HUDEP-2 (cell line): ENCODE data around the gene TAF5L.
"Not testable (repeated sequence)": the region's sequence is repeated elsewhere in the genome, so short reads cannot be mapped to it uniquely, and the experiment has no call there.

Experiments
- DNase-seq, 76 experiments: peaks; one replicate each; lab custom pipeline; 2025; ENCODE audit not compliant: unreplicated experiment in 76 of 76; lab: John Stamatoyannopoulos, UW

TAF5L gene

DNA sequence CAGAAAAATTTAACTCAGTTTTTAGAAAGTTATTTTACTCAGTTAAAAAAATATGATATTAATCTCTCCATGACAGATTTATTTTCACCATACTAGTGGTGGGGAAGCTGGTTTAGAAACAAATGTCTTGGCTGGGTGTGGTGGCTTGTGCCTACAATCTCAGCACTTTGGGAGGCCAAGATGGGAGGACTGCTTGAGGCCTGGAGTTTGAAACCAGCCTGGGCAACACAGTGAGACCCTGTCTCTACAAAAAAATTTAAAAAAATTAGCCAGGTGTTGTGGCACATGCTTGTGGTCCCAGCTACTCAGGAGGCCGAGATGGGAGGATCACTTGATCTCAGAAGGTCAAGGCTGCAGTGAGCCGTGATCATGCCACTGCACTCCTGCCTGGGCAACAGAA, 17.3 kb downstream of the TAF5L start:
- DNase-seq = no peak

DNA sequence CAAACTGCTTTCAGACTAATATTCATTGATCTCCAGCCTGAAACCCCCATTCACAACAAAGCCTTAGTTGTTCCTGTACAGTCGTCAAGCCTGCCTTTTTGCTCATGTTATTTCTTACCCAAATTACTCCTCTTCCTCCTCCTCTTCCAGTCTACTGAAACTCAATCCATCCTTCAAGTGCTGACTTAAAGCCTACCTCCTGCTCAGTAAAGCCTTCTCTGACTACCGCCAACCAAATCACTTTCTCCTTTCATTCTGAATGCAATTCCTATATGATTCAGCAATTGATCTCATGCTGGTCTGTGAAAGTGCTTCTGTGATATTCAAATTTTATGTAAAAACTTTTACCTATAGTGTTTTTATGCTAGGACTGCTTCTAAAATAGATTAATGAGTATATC, 18.6 kb downstream of the TAF5L start:
- no peak for DNase-seq

DNA sequence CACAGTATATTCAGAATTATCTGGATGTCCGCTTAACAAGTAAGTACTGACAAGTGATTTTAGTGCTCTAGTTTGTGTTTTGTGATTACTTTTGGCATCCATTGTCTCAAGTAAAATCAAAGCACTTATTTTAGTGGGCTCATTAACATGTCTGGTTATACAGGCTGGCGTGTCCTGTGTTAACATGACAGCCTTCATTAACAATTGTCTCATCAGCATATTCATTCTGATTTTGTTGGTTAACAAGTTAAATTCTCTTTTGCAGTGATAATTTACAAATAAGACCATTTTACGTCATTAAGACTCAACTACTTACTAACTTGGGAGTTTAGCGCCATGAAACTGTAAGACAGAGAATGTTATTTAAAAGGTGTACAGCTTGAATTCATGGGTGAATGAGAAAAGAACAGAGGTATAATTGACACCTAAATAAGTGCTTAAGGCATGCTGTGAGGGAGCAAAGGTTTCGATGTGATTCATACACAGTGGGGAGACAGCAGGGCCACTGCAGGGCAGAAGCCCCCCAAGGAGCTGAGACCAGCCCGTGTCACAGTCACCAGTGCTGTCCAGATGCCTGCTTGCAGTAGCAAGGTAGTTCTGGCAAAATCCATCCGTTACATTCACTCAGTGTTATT, 22.4 kb downstream of the TAF5L start:
- no peak for DNase-seq

DNA sequence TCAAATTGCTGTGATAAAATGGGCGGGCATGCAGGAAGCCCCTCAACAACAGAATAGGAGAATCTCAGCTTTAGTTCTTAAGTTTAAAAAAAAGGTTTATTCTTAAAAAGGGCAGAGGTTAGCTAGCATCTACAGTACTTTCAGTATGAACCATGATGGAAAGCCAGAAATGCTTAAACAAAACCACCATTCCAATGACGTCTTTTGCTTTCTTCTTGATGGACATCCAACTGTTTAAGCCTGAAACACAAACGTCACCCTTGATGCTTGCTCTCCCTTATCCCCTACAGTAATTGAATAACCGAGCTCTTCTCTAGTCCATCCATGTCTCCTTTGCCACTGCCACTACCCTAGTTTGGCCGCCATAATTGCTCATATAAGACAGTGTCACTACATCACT, 25.7 kb downstream of the TAF5L start:
- no peak for DNase-seq

DNA sequence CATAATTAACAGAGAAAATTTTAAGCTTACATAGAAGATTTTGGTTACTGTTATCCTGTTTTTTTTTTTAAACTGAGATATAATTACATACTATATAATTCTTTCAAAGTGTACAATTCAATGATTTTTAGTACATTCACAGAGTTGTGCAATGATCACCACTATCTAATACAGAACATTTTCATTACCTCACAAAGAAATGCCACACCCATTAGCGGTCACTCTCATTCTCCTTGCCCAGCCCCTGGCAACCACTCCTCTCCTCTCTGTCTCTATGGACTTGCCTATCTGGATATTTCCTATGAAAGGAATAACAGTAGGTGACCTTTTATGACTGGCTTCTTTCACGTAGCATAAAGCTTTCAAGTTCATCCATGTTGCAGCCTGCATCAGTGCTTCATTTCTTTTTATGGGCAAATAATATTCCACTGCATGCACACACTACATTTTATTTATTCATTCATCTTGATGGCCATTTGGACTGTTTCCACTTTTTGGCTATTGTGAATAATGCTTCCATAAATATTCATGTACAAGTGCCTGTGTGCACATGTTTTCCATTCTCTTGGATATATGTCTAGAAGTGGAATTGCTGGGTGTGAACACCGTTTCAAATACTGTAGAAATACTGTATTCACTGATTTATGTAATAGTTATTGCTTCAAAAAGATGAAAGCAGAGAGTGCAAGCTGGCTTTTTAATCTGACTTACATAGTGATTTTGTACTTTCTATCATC, 26.5 kb downstream of the TAF5L start:
- peak in 1 of 76 experiments; percentile 5 for DNase-seq

DNA sequence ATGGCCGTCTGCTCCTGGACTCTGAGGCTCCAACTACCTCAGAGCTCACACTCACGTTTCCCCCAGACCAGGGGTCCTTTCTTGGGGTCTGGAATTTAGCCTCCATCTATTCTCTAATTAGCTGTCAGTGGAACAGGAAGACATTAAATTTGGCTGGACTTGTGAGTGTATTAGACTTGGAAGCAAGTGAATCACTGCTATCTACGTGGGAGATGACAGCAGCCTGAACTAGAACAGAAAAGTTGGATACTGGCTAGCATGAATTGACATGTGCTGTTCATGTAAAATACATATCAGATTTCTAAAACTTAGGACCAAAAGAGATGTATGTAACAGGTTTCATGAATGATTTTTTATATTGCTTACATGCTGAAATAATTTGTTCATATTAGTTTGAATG, 28.0 kb downstream of the TAF5L start:
- DNase-seq = no peak

DNA sequence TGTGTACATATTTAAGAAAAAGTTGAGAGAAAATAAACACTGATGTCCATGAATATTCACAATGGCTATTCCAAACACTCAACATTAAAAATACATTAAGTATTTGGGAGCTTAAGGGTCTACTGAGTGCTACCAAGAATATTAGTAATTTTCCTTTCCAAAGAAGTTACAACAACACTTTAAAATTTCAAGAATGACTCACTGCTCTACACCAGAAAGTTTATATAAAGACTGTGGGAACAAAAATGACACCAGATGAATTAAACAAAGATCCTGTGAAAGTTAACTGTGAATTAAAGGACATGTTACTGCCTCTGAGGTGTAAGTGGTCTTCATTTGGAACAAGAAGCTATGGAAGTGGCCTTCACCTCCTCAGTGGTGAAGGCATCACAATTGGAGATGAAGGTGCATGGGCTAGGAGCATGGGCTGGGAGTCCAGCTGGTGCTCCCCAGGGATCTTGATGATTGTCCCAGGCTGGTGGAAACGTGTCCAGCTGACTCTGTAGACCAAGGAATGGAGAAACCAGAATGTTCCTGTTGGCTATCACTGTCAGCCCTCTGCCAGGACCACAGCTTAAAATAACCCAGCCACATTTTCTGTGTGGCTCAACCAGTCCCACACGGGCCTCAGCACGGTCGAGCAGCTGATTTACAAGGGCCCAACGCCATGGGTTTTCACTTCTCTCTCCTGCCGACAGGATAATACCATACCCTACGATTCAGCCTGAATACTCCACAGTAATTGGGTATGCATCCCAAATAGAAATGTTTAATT, 28.8 kb downstream of the TAF5L start:
- no peak for DNase-seq

DNA sequence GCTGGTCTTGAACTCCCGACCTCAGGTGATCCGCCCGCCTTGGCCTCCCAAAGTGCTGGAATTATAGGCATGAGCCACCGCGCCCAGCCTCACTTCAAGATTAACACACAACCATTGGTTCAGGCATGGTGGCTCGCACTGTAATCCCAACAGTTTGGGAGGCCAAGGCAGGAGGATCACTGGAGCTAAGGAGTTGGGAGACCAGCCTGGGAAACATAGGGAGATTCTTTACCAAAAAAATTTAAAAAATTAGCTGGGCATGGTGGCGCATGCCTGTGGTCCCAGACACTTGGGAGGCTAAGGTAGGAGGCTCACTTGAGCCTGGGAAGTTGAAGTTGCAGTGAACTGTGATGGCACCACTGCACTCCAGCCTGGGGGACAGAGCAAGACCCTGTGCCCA, 30.0 kb downstream of the TAF5L start:
- not testable (repeated sequence) for DNase-seq

DNA sequence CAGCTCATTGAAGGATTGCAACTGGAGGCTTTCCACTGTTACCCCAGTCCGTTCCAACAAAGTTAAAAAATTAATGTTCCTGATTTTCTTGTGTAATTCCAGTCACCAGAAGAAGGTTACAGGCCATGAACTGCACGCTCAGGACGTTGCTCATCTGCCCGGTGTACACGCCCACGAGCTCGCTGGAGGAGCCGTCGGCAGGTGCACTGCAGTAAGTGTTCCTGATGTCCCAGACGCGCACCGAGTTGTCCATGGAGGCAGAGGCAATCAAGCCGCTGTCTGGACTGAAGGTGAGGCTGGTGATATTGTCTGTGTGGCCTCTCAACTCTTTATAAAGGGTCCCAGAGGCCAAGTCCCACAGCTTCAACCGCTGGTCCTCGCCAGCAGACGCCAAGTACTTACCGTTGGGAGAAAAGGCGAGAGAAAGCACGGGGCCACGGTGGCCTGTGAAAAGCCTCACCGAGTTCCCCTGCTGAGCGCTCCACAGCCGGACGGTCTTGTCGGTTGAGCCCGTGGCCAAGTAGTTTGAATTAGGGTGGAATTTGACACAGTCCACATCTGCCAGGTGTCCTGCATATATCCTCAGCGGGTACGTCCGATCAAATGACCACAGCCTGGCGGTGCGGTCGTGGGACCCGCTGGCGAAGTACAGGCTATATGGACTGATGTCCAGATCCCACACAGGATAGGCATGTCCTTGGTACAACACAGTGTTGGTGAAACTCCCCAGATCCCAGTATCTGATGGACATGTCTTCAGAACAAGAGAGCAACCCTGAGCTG, 31.5 kb downstream of the TAF5L start:
- no peak for DNase-seq

DNA sequence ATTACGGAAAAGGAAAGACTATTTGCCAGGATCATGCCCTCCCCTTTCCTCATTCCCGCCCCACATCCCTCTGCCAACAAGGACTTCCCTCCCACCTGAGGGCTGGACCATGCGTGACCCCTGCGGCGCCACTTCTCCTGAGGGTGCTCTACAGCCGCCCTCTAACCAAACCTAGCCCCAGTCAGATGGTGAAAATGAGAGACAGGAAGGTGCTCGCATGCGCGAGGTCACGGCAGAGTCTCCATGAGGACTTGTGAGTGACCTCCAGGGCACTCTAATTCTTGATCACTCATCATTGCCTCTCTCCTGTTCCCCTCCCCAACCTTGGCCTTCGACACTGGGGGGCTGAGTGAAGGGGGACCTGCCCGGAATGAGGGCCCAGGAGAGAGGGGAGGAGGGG, 32.1 kb downstream of the TAF5L start:
- DNase-seq = no peak

DNA sequence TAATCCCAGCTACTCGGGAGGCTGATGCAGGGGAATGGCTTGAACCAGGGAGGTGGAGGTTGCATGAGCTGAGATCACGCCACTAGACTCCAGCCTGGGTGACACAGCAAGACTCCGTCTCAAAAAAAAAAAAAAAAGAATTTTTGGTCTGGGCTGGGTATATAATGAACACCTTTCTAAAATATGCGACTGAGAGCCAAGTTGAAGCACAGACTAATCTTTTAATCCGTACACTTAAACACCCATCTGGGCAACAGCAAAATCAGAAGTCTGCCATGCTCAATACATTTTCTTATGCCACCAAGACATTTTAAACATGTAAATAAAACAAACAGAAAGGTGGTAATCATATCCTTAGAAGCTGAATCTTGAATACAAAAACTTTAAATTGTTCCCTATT, 35.8 kb downstream of the TAF5L start:
- DNase-seq = no peak

DNA sequence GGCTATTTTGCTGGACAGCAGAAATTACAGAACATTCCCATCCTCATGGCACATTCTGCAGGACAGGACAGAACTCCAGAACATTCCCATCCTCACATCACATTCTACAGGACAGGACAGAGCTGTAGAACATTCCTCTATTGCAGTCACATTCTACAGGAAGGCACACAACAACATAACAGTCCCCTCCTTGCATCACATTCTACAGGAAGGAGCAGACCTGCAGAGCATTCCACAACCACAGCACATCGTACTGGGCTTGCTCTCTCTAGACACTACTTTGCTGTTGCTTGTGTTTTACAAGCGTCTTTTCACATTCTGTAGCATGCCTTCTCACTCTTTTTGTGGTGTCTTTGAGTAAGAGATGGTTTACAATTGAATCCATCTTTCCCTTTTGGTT, 40.6 kb downstream of the TAF5L start:
- DNase-seq = no peak

DNA sequence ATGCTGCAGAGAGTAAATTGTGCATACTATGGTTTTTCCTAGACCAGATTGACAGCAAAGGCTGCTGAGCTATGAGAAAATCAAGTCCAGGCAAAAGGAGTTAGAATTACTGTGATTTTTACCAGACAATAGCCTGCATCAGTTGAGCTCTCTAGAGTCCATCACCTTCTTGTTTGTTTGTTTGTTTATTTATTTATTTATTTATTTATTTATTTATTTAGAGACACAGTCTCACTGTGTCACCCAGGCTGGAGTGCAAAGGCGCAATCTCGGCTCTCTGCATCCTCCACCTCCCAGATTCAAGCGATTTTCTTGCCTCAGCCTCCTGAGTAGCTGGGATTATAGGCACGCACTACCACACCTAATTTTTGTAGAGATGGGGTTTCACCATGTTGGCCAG, 43.2 kb downstream of the TAF5L start:
- DNase-seq = no peak

DNA sequence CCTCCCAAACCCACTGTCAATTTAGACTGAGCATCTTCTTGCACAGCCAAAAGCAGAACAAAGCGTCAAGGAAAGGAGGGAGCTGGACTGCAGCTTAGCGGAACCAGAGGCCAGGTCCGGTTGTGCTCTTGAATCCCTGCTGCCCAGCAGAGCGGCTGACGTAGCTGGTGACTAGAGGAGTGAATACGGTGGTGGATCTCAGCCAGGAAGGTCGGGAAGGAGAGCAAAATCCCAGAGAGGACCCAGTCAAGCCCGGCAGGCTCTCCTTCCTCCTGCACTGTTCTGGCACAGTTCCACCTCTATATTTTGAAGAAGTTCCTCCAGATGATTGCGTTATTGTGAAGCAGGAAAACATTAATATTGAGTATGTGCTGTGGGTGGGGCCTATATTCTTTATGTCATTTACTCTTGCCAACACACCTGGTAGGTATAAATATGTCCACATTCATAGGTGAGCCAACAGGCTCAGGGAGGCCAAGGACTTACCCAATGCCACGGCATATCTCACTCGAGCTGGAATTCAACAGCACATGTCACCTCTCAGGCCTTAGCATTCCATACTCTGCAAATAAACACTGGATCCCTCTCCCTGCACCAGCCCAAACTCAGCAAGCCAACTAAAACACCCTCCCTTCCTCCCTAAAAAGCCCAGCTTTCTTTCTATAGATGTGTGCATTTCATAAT, 43.8 kb downstream of the TAF5L start:
- no peak for DNase-seq

DNA sequence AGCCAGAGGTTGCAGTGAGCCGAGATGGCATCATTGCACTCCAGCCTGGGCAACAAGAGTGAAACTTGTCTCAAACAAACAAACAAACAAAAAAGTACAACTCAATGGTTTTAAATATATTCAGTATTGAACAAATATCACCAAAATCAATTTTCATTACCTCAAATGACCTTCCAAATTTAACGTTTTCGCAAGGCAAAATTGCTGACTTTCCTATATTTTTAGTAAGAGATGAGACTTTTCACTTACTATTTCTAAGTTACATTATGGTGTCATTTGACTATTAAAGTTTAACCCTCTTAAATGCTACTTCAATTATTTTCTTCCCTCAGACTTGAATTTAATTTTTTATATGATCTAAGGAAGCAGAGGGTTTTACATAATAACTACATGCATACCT, 44.4 kb downstream of the TAF5L start:
- DNase-seq = no peak

DNA sequence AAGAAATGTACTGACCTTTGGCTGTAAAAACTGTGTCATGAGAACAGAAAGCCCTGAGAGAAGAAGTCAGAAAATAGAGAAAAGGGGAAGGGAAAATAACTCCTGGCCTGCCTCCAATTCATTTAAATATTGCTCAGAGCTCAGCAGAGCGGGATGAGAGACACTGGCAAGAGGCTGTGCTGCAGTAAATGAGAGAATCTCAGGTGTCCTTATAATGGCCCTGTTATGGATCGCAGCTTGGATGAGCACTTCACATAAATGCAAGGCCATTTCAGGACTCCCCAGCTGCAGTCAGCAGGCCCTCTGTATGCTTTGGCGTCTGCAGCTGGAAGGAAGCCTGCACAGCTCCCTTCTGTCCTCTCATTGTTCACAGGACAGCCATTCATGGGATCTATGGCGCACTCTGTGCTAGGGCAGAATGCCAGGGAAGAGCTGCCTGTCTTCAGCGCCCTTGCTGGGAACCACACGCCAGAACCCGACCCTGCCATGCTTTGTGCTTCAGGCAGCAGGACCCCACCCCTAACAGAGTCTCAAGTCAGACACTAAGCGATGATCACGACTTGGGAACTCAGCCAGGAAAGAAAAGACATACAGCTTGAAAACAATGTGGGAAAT, 46.8 kb downstream of the TAF5L start:
- DNase-seq = peak in 17 of 76 experiments; percentile 1 to 37 (median 15)

DNA sequence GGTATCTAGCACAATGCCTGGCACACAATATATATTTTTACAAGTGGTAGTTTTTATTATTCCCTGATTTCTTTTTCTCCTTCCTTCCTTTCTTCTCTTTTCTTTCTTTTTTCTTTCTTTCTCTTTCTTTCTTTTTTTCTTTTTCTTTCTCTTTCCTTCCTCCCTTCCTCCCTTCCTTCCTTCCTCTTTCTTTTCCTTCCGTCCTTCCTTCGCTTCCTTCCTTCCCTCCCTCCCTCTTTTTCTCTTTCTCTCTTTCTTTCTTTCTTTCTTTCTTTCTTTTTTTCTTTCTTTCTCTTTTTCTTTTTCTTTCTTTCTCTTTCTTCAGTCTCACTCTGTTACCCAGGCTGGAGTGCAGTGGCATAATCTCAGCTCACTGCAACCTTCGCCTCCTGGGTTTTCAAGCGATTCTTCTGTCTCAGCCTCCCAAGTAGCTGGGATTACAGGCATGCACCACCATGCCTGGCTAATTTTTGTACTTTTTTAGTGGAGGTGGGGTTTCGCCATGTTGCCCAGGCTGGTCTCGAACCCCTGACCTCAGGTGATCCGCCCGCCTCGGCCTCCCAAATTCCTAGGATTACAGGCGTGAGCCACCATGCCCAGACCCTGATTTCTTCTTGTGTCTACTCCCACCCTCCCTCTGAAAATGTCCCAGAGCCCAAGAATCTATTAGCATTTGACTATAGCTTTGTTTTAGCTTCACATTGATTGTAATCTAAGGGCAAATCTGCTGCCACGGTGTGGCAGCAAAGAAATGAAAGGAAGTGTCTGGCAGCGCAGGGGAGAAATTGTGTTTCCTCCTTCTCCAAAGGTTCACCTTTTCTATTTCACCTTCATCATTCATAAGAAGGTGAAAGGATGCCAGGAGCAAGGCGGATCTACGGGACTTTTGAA, 47.5 kb downstream of the TAF5L start:
- DNase-seq = no peak

DNA sequence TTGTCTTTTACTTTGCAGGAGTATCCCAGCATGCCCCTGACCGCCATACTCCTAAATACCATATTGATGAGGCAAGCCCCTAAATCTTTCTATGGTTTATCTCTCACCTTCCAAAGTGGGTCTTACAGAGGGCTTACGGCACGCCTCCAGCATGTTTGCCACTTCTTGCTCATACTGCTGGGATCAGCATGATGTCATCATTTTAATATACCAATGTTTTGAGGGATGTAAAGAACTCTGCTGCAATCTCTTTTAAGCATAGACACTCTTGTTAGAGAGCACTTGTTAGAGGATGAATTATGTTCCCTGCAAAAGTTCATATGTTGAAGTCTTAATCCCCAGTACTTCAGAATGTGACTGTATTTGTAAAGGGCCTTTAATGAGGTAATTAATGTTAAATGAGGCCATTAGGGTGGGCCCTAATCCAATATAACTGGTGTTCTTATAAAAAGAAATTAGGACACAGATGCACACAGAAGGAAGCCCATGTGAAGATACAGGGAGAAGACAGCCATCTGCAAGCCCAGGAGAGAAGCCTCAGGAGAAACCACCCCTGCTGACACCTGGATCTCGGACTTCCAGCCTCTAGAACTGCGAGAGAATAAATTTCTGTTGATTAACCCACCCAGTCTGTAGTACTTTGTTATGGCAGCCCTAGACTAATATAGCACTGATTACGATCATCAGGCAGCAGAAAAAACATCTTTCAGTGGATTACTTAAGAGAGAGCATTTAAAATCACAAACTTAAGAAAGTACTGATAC, 51.1 kb downstream of the TAF5L start:
- DNase-seq = no peak
